B cell (primary cell): ENCODE data around the gene EXD3. TPM values are rescaled to one million over a fixed set of nuclear protein-coding genes. Genes with fewer than 3 reads are reported as not detected.
A peak's percentile ranks its signal among the peaks of the same experiment; 100 is the strongest.

Source experiments
- ATAC-seq: fragments of 200-7000 bp; cut with Tn5 transposase; one replicate; pipeline ENCODE4 v1.10.0; 2021; ENCODE audit warnings: low read depth, mild to moderate bottlenecking, moderate number of reproducible peaks, moderate library complexity
- CTCF ChIA-PET: fragments of 350-600 bp; sonication (Branson Sonifier 250); formaldehyde crosslinking; loops from one replicate; lab custom pipeline; 2021; ENCODE audit warnings: antibody characterized with exemption, inconsistent platforms; lab: Charles Lee
- POLR2A ChIA-PET: fragments of 350-600 bp; sonication (Branson Sonifier 250); formaldehyde crosslinking; loops from one replicate; lab custom pipeline; 2021; ENCODE audit warnings: antibody characterized with exemption; lab: Charles Lee
- DNase-seq: peaks from one replicate; pipeline ENCODE4 v3.0.0; 2013
- H2AFZ ChIP-seq: 2 replicates; pipeline ENCODE4 v1.6.1; 2012; ENCODE audit warnings: mild to moderate bottlenecking, low read depth, low read length; ENCODE audit not compliant: insufficient read depth, poor library complexity, severe bottlenecking
- H3K27ac ChIP-seq, 2 donors: 1 replicate in 1 of 2; 2 replicates in 1 of 2; pipeline ENCODE4 v1.5.1; 2012 to 2013; ENCODE audit warnings: low read length in 2 of 2, mild to moderate bottlenecking in 2 of 2, moderate library complexity in 1 of 2
- H3K27me3 ChIP-seq, 4 experiments: fragments of 200-600 bp in 1 of 4; sonication (generic) in 1 of 4; replicated peaks in 1 of 4; 1 replicate in 2 of 4; 2 replicates in 2 of 4; pipeline versions ENCODE4 v1.6.1 to v1.7.0; 2013 to 2016; ENCODE audit warnings: low read length in 3 of 4, mild to moderate bottlenecking in 2 of 4, mixed read lengths in 1 of 4, moderate library complexity in 1 of 4; ENCODE audit not compliant: insufficient read depth in 4 of 4, control insufficient read depth in 3 of 4; ENCODE audit errors: control extremely low read depth in 1 of 4
- H3K36me3 ChIP-seq, 2 experiments: replicated peaks in 1 of 2; 1 replicate in 1 of 2; 2 replicates in 1 of 2; pipeline versions ENCODE4 v1.6.1 to v1.7.1; 2013; ENCODE audit warnings: low read length in 1 of 2; ENCODE audit not compliant: insufficient read depth in 2 of 2, control insufficient read depth in 1 of 2; ENCODE audit errors: control extremely low read depth in 1 of 2, extremely low read depth in 1 of 2
- H3K4me1 ChIP-seq, 2 donors: fragments of 200-600 bp in 1 of 2; sonication (generic) in 1 of 2; 1 replicate in 1 of 2; 2 replicates in 1 of 2; pipeline versions ENCODE4 v1.5.1 to v1.6.1; 2013 to 2017; ENCODE audit warnings: low read length in 2 of 2; ENCODE audit not compliant: control insufficient read depth in 2 of 2, insufficient read depth in 2 of 2
- H3K4me2 ChIP-seq: replicated peaks from 2 replicates; pipeline ENCODE3; 2012; ENCODE audit warnings: mild to moderate bottlenecking, low read depth, low read length; ENCODE audit not compliant: poor library complexity, severe bottlenecking
- H3K4me3 ChIP-seq, 5 experiments: fragments of 200-600 bp in 1 of 5; sonication (generic) in 1 of 5; 1 replicate in 3 of 5; 2 replicates in 2 of 5; pipeline versions ENCODE4 v1.5.1 to v1.7.0; 2011 to 2016; ENCODE audit warnings: low read length in 4 of 5, mild to moderate bottlenecking in 4 of 5, low read depth in 2 of 5, control low read depth in 1 of 5, moderate library complexity in 1 of 5; ENCODE audit not compliant: insufficient read depth in 1 of 5; ENCODE audit errors: control extremely low read depth in 1 of 5, extremely low read depth in 1 of 5
- H3K79me2 ChIP-seq: fragments of 200-600 bp; sonication (generic); one replicate; pipeline ENCODE4 v1.6.0; 2016; ENCODE audit warnings: low read length; ENCODE audit not compliant: control insufficient read depth, insufficient read depth
- H3K9ac ChIP-seq: fragments of 200-600 bp; sonication (generic); 2 replicates; pipeline ENCODE4 v1.6.1; 2017; ENCODE audit warnings: mild to moderate bottlenecking, low read length, moderate library complexity
- H3K9me3 ChIP-seq, 3 donors: one replicate each; pipeline versions ENCODE4 v1.6.1 to v1.7.1; 2013; ENCODE audit warnings: low read length in 2 of 3; ENCODE audit not compliant: control insufficient read depth in 2 of 3, insufficient read depth in 1 of 3; ENCODE audit errors: control extremely low read depth in 1 of 3
- H4K20me1 ChIP-seq: 2 replicates; pipeline ENCODE4 v1.6.0; 2012; ENCODE audit warnings: mild to moderate bottlenecking, low read length; ENCODE audit not compliant: insufficient read depth, control insufficient read depth, poor library complexity, severe bottlenecking
- H3K27ac Mint-ChIP-seq: one replicate; pipeline ENCODE4 v1.8.0; 2021; ENCODE audit warnings: mixed read lengths
- H3K27me3 Mint-ChIP-seq: one replicate; pipeline ENCODE4 v1.8.0; 2021; ENCODE audit warnings: mixed read lengths
- H3K4me1 Mint-ChIP-seq: one replicate; pipeline ENCODE4 v1.8.0; 2021; ENCODE audit warnings: mixed read lengths
- H3K4me3 Mint-ChIP-seq: one replicate; pipeline ENCODE4 v1.8.0; 2021; ENCODE audit warnings: mixed read lengths
- H3K9me3 Mint-ChIP-seq: one replicate; pipeline ENCODE4 v1.8.0; 2022; ENCODE audit warnings: mixed read lengths; ENCODE audit not compliant: insufficient read depth
- EZH2 ChIP-seq: IDR thresholded peaks from 2 replicates; pipeline ENCODE4 v1.6.1; 2012; ENCODE audit warnings: borderline replicate concordance, low read depth, mild to moderate bottlenecking, moderate library complexity, low read length; ENCODE audit not compliant: insufficient read depth, poor library complexity, severe bottlenecking
- WGBS: methylation state at CpG from one replicate; pipeline ENCODE4 v1.1.5; 2013; ENCODE audit warnings: missing lambda C conversion rate; ENCODE audit not compliant: insufficient coverage; 5-methylcytosine and 5-hydroxymethylcytosine counted together
- intact Hi-C: fragments of 100-400 bp; cut with micrococcal nuclease; formaldehyde crosslinking; loops from one replicate; pipeline ENCODE4 v1.10.0; 2022
- polyA plus RNA-seq: library from polyadenylated mRNA; depleted of rRNA; stranded (reverse); fragments of >200 nt; gene quantifications from 2 replicates; pipeline ENCODE4 v1.2.3, GENCODE V29; 2012
- total RNA-seq, 2 donors: library from RNA; stranded (reverse); fragments of 120-200 nt in 1 of 2; gene quantifications; 1 replicate in 1 of 2; 2 replicates in 1 of 2; pipeline versions ENCODE4 v1.2.3 to v1.2.4, GENCODE V29; 2013 to 2022
- TF ChIP-seq, protein P1 (sequence below): fragments of 200-600 bp; IDR thresholded peaks from one replicate; pipeline ENCODE4 v1.8.0; 2022; ENCODE audit warnings: antibody characterized with exemption, mild to moderate bottlenecking

EXD3 gene
- total and polyA plus RNA-seq, 2 donors (not counting 1 experiment from before 2014, with no cell fraction given), result 22.5 to 23.7 TPM

DNA sequence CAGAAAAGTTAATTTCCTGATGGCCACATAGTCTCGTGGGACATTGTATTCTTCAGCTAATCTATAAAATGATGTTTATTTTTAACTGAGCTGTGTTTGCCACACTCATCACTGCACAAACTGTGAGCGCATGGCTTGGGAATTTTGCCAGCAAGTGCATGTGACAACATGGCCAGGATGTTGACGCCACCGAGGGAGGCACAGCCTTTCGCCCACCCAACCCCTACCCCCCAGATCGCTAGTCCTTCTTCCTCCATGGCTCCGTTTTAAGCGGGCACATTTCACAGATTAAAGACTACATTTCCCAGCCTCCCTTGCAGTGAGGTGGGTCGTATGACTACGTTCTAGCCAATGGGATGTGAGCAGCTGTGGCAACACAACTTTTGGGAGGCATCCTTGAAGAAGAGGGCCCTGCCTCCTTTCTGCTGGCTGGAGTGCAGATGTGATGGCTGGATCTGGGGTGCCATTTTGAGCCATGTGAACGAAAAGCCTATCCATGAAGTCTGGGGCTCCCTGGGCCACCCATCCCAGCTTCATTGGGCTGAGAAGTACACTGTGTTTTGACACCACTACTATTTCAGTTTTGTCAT, 128.8 kb downstream of the EXD3 start:
- Mint-ChIP-seq H3K4me3 (peak overlapping the region; percentile 73), H3K27ac (peak overlapping the region; percentile 26), H3K4me1 (peaks cover 15% of the 10 kb centered on the region), H3K27me3 (peaks cover 27% of the 10 kb centered on the region), H3K9me3 (no peaks in the 10 kb centered on the region)
- TF ChIP-seq, protein P1, sequence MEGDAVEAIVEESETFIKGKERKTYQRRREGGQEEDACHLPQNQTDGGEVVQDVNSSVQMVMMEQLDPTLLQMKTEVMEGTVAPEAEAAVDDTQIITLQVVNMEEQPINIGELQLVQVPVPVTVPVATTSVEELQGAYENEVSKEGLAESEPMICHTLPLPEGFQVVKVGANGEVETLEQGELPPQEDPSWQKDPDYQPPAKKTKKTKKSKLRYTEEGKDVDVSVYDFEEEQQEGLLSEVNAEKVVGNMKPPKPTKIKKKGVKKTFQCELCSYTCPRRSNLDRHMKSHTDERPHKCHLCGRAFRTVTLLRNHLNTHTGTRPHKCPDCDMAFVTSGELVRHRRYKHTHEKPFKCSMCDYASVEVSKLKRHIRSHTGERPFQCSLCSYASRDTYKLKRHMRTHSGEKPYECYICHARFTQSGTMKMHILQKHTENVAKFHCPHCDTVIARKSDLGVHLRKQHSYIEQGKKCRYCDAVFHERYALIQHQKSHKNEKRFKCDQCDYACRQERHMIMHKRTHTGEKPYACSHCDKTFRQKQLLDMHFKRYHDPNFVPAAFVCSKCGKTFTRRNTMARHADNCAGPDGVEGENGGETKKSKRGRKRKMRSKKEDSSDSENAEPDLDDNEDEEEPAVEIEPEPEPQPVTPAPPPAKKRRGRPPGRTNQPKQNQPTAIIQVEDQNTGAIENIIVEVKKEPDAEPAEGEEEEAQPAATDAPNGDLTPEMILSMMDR, result no peak
- TF ChIP-seq EZH2, result no peak
- peak overlapping the region; percentile 64 for H2AFZ ChIP-seq
- 38% methylated on average over 7 of the region's 11 CpGs for WGBS
- ChIA-PET CTCF (interaction anchor here (1.1 to 1.3 kb wide), 2 partner anchors 18 to 151 kb away, joined by 3 read pairs; no protein-coding TSS in a partner anchor), POLR2A (interaction anchor here (0.5 kb wide), 1 partner anchor 252 kb away, joined by 6 read pairs; no protein-coding TSS in a partner anchor)
- peaks cover 0 to 26% (median 4%) of the 10 kb centered on the region in 3 donors for H3K9me3 ChIP-seq
- peaks cover 0 to 48% (median 26%) of the 10 kb centered on the region in 4 experiments for H3K27me3 ChIP-seq
- peaks cover 9% of the 10 kb centered on the region for H4K20me1 ChIP-seq
- DNase-seq, result peak; percentile 53
- no peak for ATAC-seq
- no peaks in the 10 kb centered on the region for H3K79me2 ChIP-seq
- intact Hi-C loops, result loop anchor here (10.0 kb wide), 1 partner anchor 241 kb away; no protein-coding TSS in a partner anchor
- no peak overlapping the region for H3K4me3 ChIP-seq
- H3K4me1 ChIP-seq, result peaks cover 25 to 28% of the 10 kb centered on the region in 2 donors
- H3K27ac ChIP-seq, result no peak overlapping the region
- H3K4me2 ChIP-seq, result peak overlapping the region; percentile 95
- H3K9ac ChIP-seq, result no peak overlapping the region
- H3K36me3 ChIP-seq, result no peaks in the 10 kb centered on the region

DNA sequence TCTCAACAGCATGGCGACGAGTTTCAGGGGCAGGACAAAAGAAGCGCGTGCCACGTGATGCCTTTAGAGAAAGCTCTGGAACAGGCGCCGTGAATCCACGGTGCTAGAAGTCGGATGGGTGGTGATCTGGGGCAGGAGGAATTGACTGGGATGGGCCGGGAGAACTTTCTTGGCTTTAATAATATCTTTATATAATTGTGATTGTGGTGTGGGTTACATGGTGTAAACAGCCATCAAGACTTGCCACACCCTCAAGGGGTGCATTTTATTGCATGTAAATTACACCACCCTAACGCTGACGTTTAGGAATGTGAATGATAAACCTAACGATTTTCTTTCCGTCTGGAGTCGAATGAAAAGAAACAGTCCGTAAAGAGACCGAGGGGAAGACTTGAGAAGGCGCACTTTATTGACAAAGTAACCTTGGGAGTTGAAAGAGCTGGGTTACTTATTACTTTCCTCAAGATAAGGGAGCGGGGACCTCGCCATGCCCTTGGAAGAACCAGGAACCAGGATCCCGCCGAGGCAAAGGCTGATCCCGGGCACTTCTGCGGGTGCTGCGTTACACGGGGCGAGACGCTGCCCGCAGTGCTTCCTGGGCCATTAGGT, 129.4 kb downstream of the EXD3 start:
- no peaks in the 10 kb centered on the region for H3K9me3 Mint-ChIP-seq
- H3K9me3 ChIP-seq, result peaks cover 0 to 23% (median 4%) of the 10 kb centered on the region in 3 donors
- CTCF ChIA-PET, result interaction anchor here (0.9 to 1.3 kb wide), 3 partner anchors 8 to 152 kb away, joined by 3 read pairs; partner anchors contain the start of gene NRARP
- intact Hi-C loops, result loop anchor here (10.0 kb wide), 1 partner anchor 241 kb away; no protein-coding TSS in a partner anchor
- no peak overlapping the region for H3K27ac ChIP-seq
- no peak overlapping the region for H3K27ac Mint-ChIP-seq
- H2AFZ ChIP-seq, result no peak overlapping the region
- H3K27me3 ChIP-seq, result peaks cover 0 to 42% (median 21%) of the 10 kb centered on the region in 4 experiments
- H4K20me1 ChIP-seq, result peaks cover 9% of the 10 kb centered on the region
- peaks cover 15% of the 10 kb centered on the region for H3K4me1 Mint-ChIP-seq
- no peak for ATAC-seq
- H3K79me2 ChIP-seq, result no peaks in the 10 kb centered on the region
- H3K27me3 Mint-ChIP-seq, result peaks cover 25% of the 10 kb centered on the region
- DNase-seq, result no peak
- H3K4me1 ChIP-seq, result peaks cover 21 to 28% of the 10 kb centered on the region in 2 donors
- H3K9ac ChIP-seq, result no peak overlapping the region
- WGBS, result 93% methylated on average over 20 of the region's 29 CpGs
- no peak overlapping the region for H3K4me2 ChIP-seq
- H3K4me3 Mint-ChIP-seq, result no peak overlapping the region
- POLR2A ChIA-PET, result no interaction called here
- no peaks in the 10 kb centered on the region for H3K36me3 ChIP-seq
- no peak overlapping the region for H3K4me3 ChIP-seq
- TF ChIP-seq, protein P1, result no peak
- TF ChIP-seq EZH2, result no peak
